DOHH2 (cell line): ENCODE measurements around the gene BNC1.

Source experiments
- H3F3A ChIP-seq: fragments of 200-600 bp; sonication (generic), shearing (Covaris generic); 2 replicates; pipeline ENCODE4 v1.6.0; 2016; ENCODE audit warnings: antibody characterized with exemption, mild to moderate bottlenecking; ENCODE audit not compliant: control insufficient read depth, insufficient read depth
- H3K27ac ChIP-seq: fragments of 200-600 bp; sonication (generic); 2 replicates; pipeline ENCODE4 v1.5.1; 2014; ENCODE audit warnings: low read depth, mild to moderate bottlenecking, low read length, moderate library complexity
- H3K27me3 ChIP-seq: fragments of 200-600 bp; sonication (generic); 2 replicates; pipeline ENCODE4 v1.6.1; 2014; ENCODE audit warnings: mild to moderate bottlenecking, low read length, mixed read lengths; ENCODE audit not compliant: control insufficient read depth
- H3K36me3 ChIP-seq: fragments of 200-600 bp; sonication (generic); 2 replicates; pipeline ENCODE4 v1.6.1; 2014; ENCODE audit warnings: mild to moderate bottlenecking, low read length, moderate library complexity, mixed read lengths; ENCODE audit not compliant: control insufficient read depth
- H3K4me1 ChIP-seq: fragments of 200-600 bp; sonication (generic); 2 replicates; pipeline ENCODE4 v1.6.1; 2014; ENCODE audit warnings: mild to moderate bottlenecking, low read length, mixed read lengths; ENCODE audit not compliant: control insufficient read depth
- H3K4me2 ChIP-seq: fragments of 200-600 bp; sonication (generic); 2 replicates; pipeline ENCODE4 v1.6.0; 2014; ENCODE audit warnings: mild to moderate bottlenecking, low read length, moderate library complexity
- H3K4me3 ChIP-seq: fragments of 200-600 bp; sonication (generic); 2 replicates; pipeline ENCODE4 v1.5.1; 2014; ENCODE audit warnings: mild to moderate bottlenecking, low read length, mixed read lengths
- H3K79me2 ChIP-seq: fragments of 200-600 bp; sonication (generic); 2 replicates; pipeline ENCODE4 v1.6.1; 2014; ENCODE audit warnings: mild to moderate bottlenecking, low read length, mixed read lengths; ENCODE audit not compliant: control insufficient read depth
- H3K9me2 ChIP-seq: fragments of 200-600 bp; sonication (generic); replicated peaks from 2 replicates; pipeline ENCODE4 v1.6.1; 2014; ENCODE audit warnings: mild to moderate bottlenecking, low read length, mixed read lengths; ENCODE audit not compliant: control insufficient read depth
- H3K9me3 ChIP-seq: fragments of 200-600 bp; sonication (generic); 2 replicates; pipeline ENCODE4 v1.6.1; 2014; ENCODE audit warnings: antibody characterized with exemption, low read length, mixed read lengths; ENCODE audit not compliant: control insufficient read depth, insufficient read depth
- H4K20me1 ChIP-seq: fragments of 200-600 bp; sonication (generic); 2 replicates; pipeline ENCODE4 v1.6.0; 2014; ENCODE audit warnings: low read depth, mild to moderate bottlenecking, antibody characterized with exemption, low read length, moderate library complexity; ENCODE audit not compliant: control insufficient read depth, insufficient read depth
- CTCF ChIP-seq: fragments of 200-600 bp; sonication (generic); IDR thresholded peaks from one replicate; pipeline ENCODE4 v1.5.1; 2014; ENCODE audit warnings: antibody characterized with exemption, mild to moderate bottlenecking, low read depth, low read length; ENCODE audit not compliant: poor library complexity, severe bottlenecking
- EZH2phosphoT487 ChIP-seq: fragments of 200-600 bp; sonication (generic); IDR thresholded peaks from 2 replicates; pipeline ENCODE4 v1.6.1; 2017; ENCODE audit warnings: borderline replicate concordance, mild to moderate bottlenecking, antibody characterized with exemption, low read length, moderate library complexity, mixed read lengths

The BNC1 gene

DNA sequence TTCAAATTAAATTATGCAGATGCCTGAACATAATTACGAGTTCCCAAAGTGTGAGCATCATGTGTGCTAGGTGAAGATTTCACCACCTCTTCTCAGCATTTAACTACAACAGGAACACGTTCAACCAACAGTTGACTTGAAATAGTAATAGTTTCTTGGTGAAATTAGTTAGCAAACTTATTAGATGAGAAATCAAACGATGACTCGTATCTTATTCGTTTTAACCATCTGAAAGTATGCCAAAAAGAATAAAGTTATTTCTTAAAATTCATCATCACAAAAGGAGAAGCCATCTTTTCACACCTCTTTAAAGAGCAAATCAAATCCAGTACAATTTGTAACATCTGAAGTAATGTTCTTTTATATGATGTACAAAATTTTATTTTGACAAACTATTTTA, 2.3 kb downstream of the BNC1 start:
- Histone ChIP-seq H3K36me3 (no peaks in the 10 kb centered on the region), H3K4me2 (no peak overlapping the region), H3K9me2 (no peaks in the 10 kb centered on the region), H3K27me3 (no peaks in the 10 kb centered on the region), H4K20me1 (no peaks in the 10 kb centered on the region), H3K27ac (no peak overlapping the region), H3K4me1 (no peaks in the 10 kb centered on the region), H3K4me3 (no peak overlapping the region), H3F3A (no peaks in the 10 kb centered on the region), H3K79me2 (no peaks in the 10 kb centered on the region), H3K9me3 (no peaks in the 10 kb centered on the region; the same call in 1 of the 2 replicates)
- no peak for TF ChIP-seq CTCF
- TF ChIP-seq EZH2phosphoT487: no peak

- H3K9me2 ChIP-seq: no peaks in the 10 kb centered on the region
- no peak overlapping the region for H3K4me3 ChIP-seq
- H3K27ac ChIP-seq: no peak overlapping the region
- H4K20me1 ChIP-seq: no peaks in the 10 kb centered on the region
- TF ChIP-seq EZH2phosphoT487: no peak
- no peak for TF ChIP-seq CTCF
- H3K9me3 ChIP-seq: no peaks in the 10 kb centered on the region
- H3K4me1 ChIP-seq: no peaks in the 10 kb centered on the region
- no peaks in the 10 kb centered on the region for H3F3A ChIP-seq
- no peak overlapping the region for H3K4me2 ChIP-seq
- no peaks in the 10 kb centered on the region for H3K27me3 ChIP-seq
- H3K36me3 ChIP-seq: no peaks in the 10 kb centered on the region
- H3K79me2 ChIP-seq: no peaks in the 10 kb centered on the region
Measured at GRCh38 chr15:83278191-83278590, 6.3 kb downstream of the BNC1 start.

DNA sequence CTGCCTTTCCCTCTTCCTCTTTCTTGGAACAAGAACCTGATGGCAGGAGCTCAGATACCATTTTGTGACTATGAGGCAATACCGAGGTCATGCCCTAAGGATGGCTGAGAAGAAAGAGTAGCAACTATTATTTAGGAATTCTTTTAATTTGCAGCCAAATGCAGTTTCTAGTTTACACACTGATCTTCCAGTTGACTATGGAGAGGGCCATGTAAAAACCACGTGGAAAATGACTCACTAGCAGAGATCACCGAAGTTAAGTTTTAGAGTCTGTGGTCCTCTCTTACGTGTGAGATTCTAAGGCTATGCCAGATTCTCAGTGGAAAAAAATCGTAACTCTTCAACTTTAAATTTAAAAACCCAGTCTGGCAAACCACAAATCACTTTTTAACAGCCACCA, 7.8 kb downstream of the BNC1 start:
- Histone ChIP-seq H3K79me2 (no peaks in the 10 kb centered on the region), H3K4me3 (no peak overlapping the region), H3K27ac (no peak overlapping the region), H3K9me2 (no peaks in the 10 kb centered on the region), H3K4me1 (no peaks in the 10 kb centered on the region), H3F3A (no peaks in the 10 kb centered on the region), H3K36me3 (no peaks in the 10 kb centered on the region), H4K20me1 (no peaks in the 10 kb centered on the region), H3K9me3 (no peaks in the 10 kb centered on the region), H3K4me2 (no peak overlapping the region), H3K27me3 (no peaks in the 10 kb centered on the region)
- TF ChIP-seq CTCF: no peak
- no peak for TF ChIP-seq EZH2phosphoT487

DNA sequence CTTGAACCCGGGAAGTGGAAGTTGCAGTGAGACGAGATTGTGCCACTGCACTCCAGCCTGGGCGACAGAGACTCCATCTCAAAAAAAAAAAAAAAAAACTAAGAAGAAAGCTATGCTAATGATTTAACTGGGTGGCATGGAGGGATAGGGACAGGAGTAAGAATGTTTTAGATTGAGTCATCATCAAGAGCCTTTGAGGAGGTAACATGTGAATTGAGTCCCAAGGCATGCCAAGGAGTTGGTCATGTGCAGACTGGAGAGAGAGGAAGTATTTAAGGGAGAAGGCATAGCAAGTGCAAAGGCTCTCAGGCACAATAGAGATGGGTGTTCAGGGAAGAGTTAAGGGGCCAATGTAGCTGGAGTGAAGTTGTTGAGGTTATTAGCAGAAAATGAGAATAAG, 9.1 kb downstream of the BNC1 start:
- H3K4me1 ChIP-seq: no peaks in the 10 kb centered on the region
- H3K9me3 ChIP-seq: no peaks in the 10 kb centered on the region
- no peak overlapping the region for H3K27ac ChIP-seq
- no peaks in the 10 kb centered on the region for H3F3A ChIP-seq
- H4K20me1 ChIP-seq: no peaks in the 10 kb centered on the region
- no peak for TF ChIP-seq EZH2phosphoT487
- no peak for TF ChIP-seq CTCF
- no peak overlapping the region for H3K4me2 ChIP-seq
- no peaks in the 10 kb centered on the region for H3K27me3 ChIP-seq
- no peaks in the 10 kb centered on the region for H3K36me3 ChIP-seq
- no peaks in the 10 kb centered on the region for H3K9me2 ChIP-seq
- no peaks in the 10 kb centered on the region for H3K79me2 ChIP-seq
- H3K4me3 ChIP-seq: no peak overlapping the region
